ENCODE results near the gene SLC13A3. TPM values are rescaled to one million over a fixed set of nuclear protein-coding genes. Genes with fewer than 3 reads are reported as not detected.

The SLC13A3 gene
- total RNA-seq, 2 experiments from 2014 or later: not detected

DNA sequence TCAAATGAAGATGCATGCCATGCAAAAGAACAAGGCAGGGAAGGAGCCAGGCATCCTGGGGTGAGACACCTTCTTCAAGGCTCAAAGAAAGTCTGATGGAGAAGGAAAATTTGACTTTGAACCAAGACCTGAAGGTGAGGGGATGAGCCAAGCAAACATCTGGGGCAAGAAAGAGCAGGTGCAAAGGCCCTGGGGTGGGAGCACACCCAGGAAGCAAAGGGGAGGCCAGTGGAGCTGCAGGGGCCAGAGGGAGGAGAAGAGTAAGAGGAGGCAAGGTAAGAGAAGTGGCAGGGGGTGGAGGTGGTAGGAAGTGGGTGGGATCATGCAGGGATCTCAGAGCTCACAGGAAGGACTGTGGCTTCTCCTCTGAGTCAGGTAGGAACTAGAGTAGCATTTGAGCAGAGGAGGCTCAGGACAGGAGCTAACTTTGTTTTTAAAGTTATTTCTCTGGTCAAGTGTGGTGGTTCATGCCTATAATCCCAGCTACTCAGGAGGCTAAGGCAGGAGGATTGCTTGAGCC, 49.6 kb downstream of the SLC13A3 start:
- H3K27ac Mint-ChIP-seq: no peak overlapping the region
- peaks cover 4% of the 10 kb centered on the region for H3K4me1 Mint-ChIP-seq (ENCODE audit: low read depth)
- H3K27me3 Mint-ChIP-seq: peaks cover 2% of the 10 kb centered on the region
- ChIA-PET CTCF (interaction anchor here (0.8 kb wide), 1 partner anchor 10 kb away, joined by 3 read pairs; no protein-coding TSS in a partner anchor), POLR2A (no interaction called here)
- no peak for ATAC-seq
- TF ChIP-seq, protein P1, sequence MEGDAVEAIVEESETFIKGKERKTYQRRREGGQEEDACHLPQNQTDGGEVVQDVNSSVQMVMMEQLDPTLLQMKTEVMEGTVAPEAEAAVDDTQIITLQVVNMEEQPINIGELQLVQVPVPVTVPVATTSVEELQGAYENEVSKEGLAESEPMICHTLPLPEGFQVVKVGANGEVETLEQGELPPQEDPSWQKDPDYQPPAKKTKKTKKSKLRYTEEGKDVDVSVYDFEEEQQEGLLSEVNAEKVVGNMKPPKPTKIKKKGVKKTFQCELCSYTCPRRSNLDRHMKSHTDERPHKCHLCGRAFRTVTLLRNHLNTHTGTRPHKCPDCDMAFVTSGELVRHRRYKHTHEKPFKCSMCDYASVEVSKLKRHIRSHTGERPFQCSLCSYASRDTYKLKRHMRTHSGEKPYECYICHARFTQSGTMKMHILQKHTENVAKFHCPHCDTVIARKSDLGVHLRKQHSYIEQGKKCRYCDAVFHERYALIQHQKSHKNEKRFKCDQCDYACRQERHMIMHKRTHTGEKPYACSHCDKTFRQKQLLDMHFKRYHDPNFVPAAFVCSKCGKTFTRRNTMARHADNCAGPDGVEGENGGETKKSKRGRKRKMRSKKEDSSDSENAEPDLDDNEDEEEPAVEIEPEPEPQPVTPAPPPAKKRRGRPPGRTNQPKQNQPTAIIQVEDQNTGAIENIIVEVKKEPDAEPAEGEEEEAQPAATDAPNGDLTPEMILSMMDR (IDR thresholded peaks at IDR 0.05): no peak
- DNase-seq: no peak
- H3K9me3 Mint-ChIP-seq: no peaks in the 10 kb centered on the region
- H3K36me3 Mint-ChIP-seq (ENCODE audit: low read depth): no peaks in the 10 kb centered on the region
- no peak overlapping the region for H3K4me3 Mint-ChIP-seq
- intact Hi-C loops (cut with micrococcal nuclease): no loop called here

DNA sequence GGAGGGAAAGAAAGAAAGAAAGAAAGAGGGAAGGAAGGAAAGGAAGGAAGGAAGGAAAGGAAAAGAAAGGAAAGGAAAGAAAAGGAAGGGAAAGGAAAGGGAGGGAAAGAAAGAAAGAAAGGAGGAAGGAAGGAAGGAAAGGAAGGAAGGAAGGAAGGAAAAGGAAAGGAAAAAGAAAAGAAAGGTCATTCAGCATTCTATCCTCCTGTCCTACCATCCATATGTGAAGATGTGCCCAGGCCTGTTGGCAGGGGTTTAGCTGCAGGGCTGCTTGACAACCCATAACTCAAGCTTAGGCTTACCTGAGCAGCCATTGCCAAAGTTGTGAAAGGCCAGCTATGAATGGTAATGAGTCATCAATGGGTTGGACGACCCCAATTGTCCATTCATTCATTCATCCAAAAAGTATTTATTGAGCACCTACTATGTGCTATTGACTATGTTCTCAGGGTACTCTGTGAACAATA, 50.9 kb downstream of the SLC13A3 start:
- Mint-ChIP-seq H3K4me3 (no peak overlapping the region), H3K9me3 (no peaks in the 10 kb centered on the region), H3K36me3 (ENCODE audit: low read depth) (no peaks in the 10 kb centered on the region), H3K27me3 (peaks cover 6% of the 10 kb centered on the region), H3K4me1 (ENCODE audit: low read depth) (peaks cover 4% of the 10 kb centered on the region), H3K27ac (no peak overlapping the region)
- intact Hi-C loops (cut with micrococcal nuclease): no loop called here
- CTCF ChIA-PET: no interaction called here
- ATAC-seq: no peak
- POLR2A ChIA-PET: no interaction called here
- DNase-seq: no peak
- TF ChIP-seq, protein P1 (IDR thresholded peaks at IDR 0.05): no peak

DNA sequence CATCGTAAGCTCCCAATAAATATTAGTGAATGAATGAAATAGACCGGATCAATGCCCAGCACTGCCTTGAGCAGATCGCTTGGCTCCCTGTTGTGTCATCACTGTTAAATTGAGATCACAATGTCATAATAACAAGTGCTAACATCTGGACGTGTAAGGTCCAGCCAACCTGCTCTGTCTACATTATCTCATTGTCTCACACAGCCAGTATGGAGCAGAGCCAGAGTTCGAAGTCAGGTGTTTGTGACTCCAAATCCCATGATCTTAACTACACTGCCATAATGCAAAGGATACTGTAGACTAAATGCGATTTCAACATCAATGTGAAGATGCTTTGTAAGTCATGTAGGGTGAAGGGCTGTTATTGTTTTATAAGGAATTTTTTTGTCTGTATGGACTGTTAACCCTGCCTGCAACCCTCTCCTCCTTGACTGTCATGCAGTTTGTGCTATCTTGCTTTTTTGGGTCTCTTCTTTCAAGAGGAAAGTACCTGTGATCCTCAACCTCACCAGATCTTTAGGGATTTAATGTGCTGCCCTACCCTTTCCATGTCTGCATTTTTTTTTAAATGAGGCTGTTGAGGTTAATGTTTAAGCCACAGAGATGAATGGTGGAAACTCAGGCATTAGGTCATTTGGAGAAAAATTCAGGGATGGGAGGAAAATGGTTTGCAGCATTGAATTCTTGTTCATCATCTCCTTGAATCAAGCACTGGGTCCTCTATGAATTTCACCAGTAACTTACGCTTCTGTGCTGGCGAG, 51.9 kb downstream of the SLC13A3 start:
- Mint-ChIP-seq H3K36me3 (ENCODE audit: low read depth) (no peaks in the 10 kb centered on the region), H3K27me3 (peaks cover 7% of the 10 kb centered on the region), H3K4me1 (ENCODE audit: low read depth) (peaks cover 4% of the 10 kb centered on the region), H3K4me3 (no peak overlapping the region), H3K27ac (no peak overlapping the region), H3K9me3 (no peaks in the 10 kb centered on the region)
- CTCF ChIA-PET: no interaction called here
- no peak for ATAC-seq
- POLR2A ChIA-PET: no interaction called here
- intact Hi-C loops (cut with micrococcal nuclease): no loop called here
- no peak for DNase-seq
- TF ChIP-seq, protein P1 (IDR thresholded peaks at IDR 0.05): no peak

DNA sequence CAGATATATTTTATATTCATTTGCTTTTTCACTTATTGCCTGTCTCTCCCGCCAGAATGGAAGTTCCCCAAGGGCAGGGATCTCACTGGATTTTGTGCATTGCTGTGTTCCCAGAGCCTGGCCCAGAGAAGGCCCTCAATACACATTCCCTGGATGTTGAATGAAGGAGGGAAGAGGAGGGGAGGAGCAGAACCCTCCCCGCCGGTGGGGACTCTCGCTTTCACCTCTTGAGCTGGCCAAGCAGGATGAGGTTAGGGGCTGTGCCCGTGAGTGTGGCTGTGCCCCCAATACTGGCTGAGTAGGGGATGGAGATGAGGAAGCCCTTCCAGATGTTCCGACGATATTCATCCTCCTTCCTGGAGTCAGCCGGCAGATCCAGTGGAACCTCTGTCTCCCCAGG, 55.3 kb downstream of the SLC13A3 start:
- POLR2A ChIA-PET: no interaction called here
- intact Hi-C loops (cut with micrococcal nuclease): no loop called here
- ATAC-seq: no peak

DNA sequence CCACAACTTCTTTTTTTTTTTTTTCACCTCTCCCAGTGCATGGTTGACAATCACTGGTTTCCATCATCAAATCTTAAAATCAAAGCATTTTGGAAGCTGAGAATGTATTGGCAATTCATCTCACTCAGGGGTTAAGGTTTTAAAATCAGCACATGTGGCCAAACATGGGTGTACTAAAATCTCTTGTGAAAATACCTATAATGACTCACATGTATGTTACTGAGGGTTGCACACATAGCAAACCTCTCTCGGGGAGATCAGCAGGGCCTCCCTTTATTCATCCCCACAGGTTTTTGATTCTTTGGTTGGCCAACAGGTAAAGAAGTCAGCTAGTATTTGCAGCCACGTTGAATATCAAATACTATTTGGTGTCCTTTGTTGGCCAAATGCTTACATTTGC, 56.5 kb downstream of the SLC13A3 start:
- Mint-ChIP-seq H3K27me3 (peaks cover 11% of the 10 kb centered on the region), H3K4me1 (ENCODE audit: low read depth) (no peaks in the 10 kb centered on the region), H3K9me3 (no peaks in the 10 kb centered on the region), H3K27ac (no peak overlapping the region), H3K36me3 (ENCODE audit: low read depth) (no peaks in the 10 kb centered on the region), H3K4me3 (no peak overlapping the region)
- TF ChIP-seq, protein P1 (IDR thresholded peaks at IDR 0.05): no peak
- ChIA-PET CTCF (no interaction called here), POLR2A (no interaction called here)
- ATAC-seq: no peak
- intact Hi-C loops (cut with micrococcal nuclease): no loop called here
- no peak for DNase-seq

More for the DNA sequence above, 55.3 kb downstream of the SLC13A3 start:
- CTCF ChIA-PET: no interaction called here
- H3K27me3 Mint-ChIP-seq: peaks cover 10% of the 10 kb centered on the region
- DNase-seq: no peak
- H3K27ac Mint-ChIP-seq: no peak overlapping the region
- H3K36me3 Mint-ChIP-seq (ENCODE audit: low read depth): no peaks in the 10 kb centered on the region
- TF ChIP-seq, protein P1 (IDR thresholded peaks at IDR 0.05): no peak
- H3K9me3 Mint-ChIP-seq: no peaks in the 10 kb centered on the region
- no peaks in the 10 kb centered on the region for H3K4me1 Mint-ChIP-seq (ENCODE audit: low read depth)
- H3K4me3 Mint-ChIP-seq: no peak overlapping the region

Data from activated CD8-positive, alpha-beta T cell treated with anti-CD3 and anti-CD28 coated beads for 36 hours (primary cell).